ENCODE data around the gene SLC5A10.

SLC5A10 gene

GRCh38 chr17:18986541-18987229 is 34.7 kb downstream of the SLC5A10 start:
- peaks cover 2% of the 10 kb centered on the region; the same call in 1 of the 2 replicates for H4K20me1 ChIP-seq (ENCODE audit: insufficient read depth, low read length)
- H2AFZ ChIP-seq (ENCODE audit: low read depth, low read length), result no peak overlapping the region
- ATAC-seq (ENCODE audit: insufficient read depth, low read depth), result peak; percentile 77
- H3K9ac ChIP-seq (ENCODE audit: low read depth, low read length), result no peak overlapping the region
- H3K27me3 ChIP-seq (ENCODE audit: insufficient read depth, low read length, poor library complexity), result no peaks in the 10 kb centered on the region
- peak; percentile 42 for DNase-seq
- no peaks in the 10 kb centered on the region for H3K36me3 ChIP-seq (ENCODE audit: insufficient read depth, low read length)
- no peaks in the 10 kb centered on the region for H3K4me1 ChIP-seq (ENCODE audit: insufficient read depth, low read length)
- no peaks in the 10 kb centered on the region for H3K79me2 ChIP-seq (ENCODE audit: insufficient read depth, low read length)
- H3K4me3 ChIP-seq (ENCODE audit: low read depth in 1 of 2, low read length in 2 of 2), result no peak overlapping the region
- H3K9me3 ChIP-seq (ENCODE audit: insufficient read depth, low read length, severe bottlenecking), result no peaks in the 10 kb centered on the region
- H3K27ac ChIP-seq (ENCODE audit: low read length), result no peak overlapping the region
- H3K4me2 ChIP-seq (ENCODE audit: insufficient read depth, low read length), result no peak overlapping the region
- TF ChIP-seq EZH2 (IDR thresholded peaks at IDR 0.05; ENCODE audit: borderline replicate concordance, low read depth, low read length, severe bottlenecking) (no peak), CTCF (IDR thresholded peaks at IDR 0.05; ENCODE audit: borderline replicate concordance, extremely low read depth, low read length, poor library complexity, severe bottlenecking) (no peak)

GRCh38 chr17:18987230-18987610 is 35.3 kb downstream of the SLC5A10 start:
- H3K4me1 ChIP-seq (ENCODE audit: insufficient read depth, low read length), result no peaks in the 10 kb centered on the region
- ATAC-seq (ENCODE audit: insufficient read depth, low read depth), result no peak
- no peaks in the 10 kb centered on the region for H3K27me3 ChIP-seq (ENCODE audit: insufficient read depth, low read length, poor library complexity)
- H3K36me3 ChIP-seq (ENCODE audit: insufficient read depth, low read length), result no peaks in the 10 kb centered on the region
- H3K4me3 ChIP-seq (ENCODE audit: low read depth in 1 of 2, low read length in 2 of 2), result no peak overlapping the region
- H3K9me3 ChIP-seq (ENCODE audit: insufficient read depth, low read length, severe bottlenecking), result no peaks in the 10 kb centered on the region
- H3K79me2 ChIP-seq (ENCODE audit: insufficient read depth, low read length), result no peaks in the 10 kb centered on the region
- no peak for DNase-seq
- H4K20me1 ChIP-seq (ENCODE audit: insufficient read depth, low read length), result peaks cover 2% of the 10 kb centered on the region; the same call in 1 of the 2 replicates
- H3K27ac ChIP-seq (ENCODE audit: low read length), result no peak overlapping the region
- no peak overlapping the region for H2AFZ ChIP-seq (ENCODE audit: low read depth, low read length)
- TF ChIP-seq EZH2 (IDR thresholded peaks at IDR 0.05; ENCODE audit: borderline replicate concordance, low read depth, low read length, severe bottlenecking), result no peak
- no peak for TF ChIP-seq CTCF (IDR thresholded peaks at IDR 0.05; ENCODE audit: borderline replicate concordance, extremely low read depth, low read length, poor library complexity, severe bottlenecking)
- no peak overlapping the region for H3K9ac ChIP-seq (ENCODE audit: low read depth, low read length)
- H3K4me2 ChIP-seq (ENCODE audit: insufficient read depth, low read length), result no peak overlapping the region

- Histone ChIP-seq H3K4me3 (ENCODE audit: low read depth in 1 of 2, low read length in 2 of 2) (no peak overlapping the region), H3K79me2 (ENCODE audit: insufficient read depth, low read length) (no peaks in the 10 kb centered on the region), H3K4me1 (ENCODE audit: insufficient read depth, low read length) (no peaks in the 10 kb centered on the region), H4K20me1 (ENCODE audit: insufficient read depth, low read length) (peaks cover 2% of the 10 kb centered on the region; the same call in 1 of the 2 replicates), H3K9ac (ENCODE audit: low read depth, low read length) (no peak overlapping the region), H3K27me3 (ENCODE audit: insufficient read depth, low read length, poor library complexity) (no peaks in the 10 kb centered on the region), H3K4me2 (ENCODE audit: insufficient read depth, low read length) (no peak overlapping the region), H3K36me3 (ENCODE audit: insufficient read depth, low read length) (no peaks in the 10 kb centered on the region), H3K27ac (ENCODE audit: low read length) (no peak overlapping the region), H3K9me3 (ENCODE audit: insufficient read depth, low read length, severe bottlenecking) (no peaks in the 10 kb centered on the region), H2AFZ (ENCODE audit: low read depth, low read length) (no peak overlapping the region)
- TF ChIP-seq CTCF (IDR thresholded peaks at IDR 0.05; ENCODE audit: borderline replicate concordance, extremely low read depth, low read length, poor library complexity, severe bottlenecking), result no peak
- TF ChIP-seq EZH2 (IDR thresholded peaks at IDR 0.05; ENCODE audit: borderline replicate concordance, low read depth, low read length, severe bottlenecking), result no peak
- ATAC-seq (ENCODE audit: insufficient read depth, low read depth) (no peak), DNase-seq (no peak)
Observed at GRCh38 chr17:18987862-18988545, 36.0 kb downstream of the SLC5A10 start.

All from DND-41 (cell line).